ENCODE measurements around the gene REEP1.

REEP1 gene

DNA sequence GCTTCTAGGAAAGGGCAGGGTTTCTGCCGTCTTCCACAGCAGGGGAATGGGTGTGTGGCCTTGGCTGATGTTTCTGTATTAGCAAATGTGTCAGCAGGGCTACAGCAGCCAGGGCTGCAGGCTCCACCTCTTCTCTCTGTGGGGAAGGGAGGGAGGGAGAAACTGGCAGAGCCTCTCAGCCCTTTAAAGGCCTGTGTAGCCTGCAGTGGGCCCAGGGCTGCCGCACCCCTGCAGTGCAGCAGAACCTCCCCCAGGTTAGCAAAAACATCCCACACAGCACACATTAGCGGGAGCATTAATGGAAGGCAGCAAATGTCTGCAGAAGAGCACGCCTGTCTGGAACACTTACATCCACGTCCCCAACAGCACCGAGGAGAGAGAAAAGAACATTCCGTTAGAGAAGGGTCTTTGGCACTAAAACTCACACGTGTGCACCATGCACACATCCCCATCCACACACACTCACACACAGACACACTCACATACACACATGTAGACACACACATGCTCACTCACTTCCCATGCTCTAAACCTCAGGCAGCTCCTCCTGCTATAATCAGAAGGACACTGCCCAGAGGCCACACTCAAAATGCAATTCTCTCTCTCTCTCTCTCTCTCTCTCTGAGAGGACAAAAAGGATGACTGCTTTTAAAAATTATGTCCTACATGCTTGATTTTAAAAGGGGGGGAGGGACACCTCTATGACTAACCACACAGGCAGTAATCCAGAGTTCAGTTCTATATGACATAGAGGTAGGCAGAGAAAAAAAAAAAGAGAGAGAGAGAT is 114.1 kb downstream of the REEP1 start:
- no peak overlapping the region for H3K9ac ChIP-seq (ENCODE audit: insufficient read length, low read depth)
- H3K36me3 ChIP-seq (ENCODE audit: insufficient read depth, insufficient read length, low read length) = no peaks in the 10 kb centered on the region
- DNase-seq (ENCODE audit: low read depth, low spot score) = no peak
- H3K4me1 ChIP-seq (ENCODE audit: insufficient read depth, insufficient read length) = peaks cover 12% of the 10 kb centered on the region
- no peaks in the 10 kb centered on the region for H3K27me3 ChIP-seq (ENCODE audit: insufficient read depth, insufficient read length)
- no peaks in the 10 kb centered on the region for H3K9me3 ChIP-seq (ENCODE audit: insufficient read depth, low read length)
- TF ChIP-seq SUZ12 (IDR thresholded peaks at IDR 0.05; ENCODE audit: extremely low read depth, insufficient read depth, insufficient read length) (no peak), YY1 (IDR thresholded peaks at IDR 0.05; ENCODE audit: insufficient read depth, insufficient read length) (no peak), ZNF274 (IDR thresholded peaks at IDR 0.05; ENCODE audit: low read depth, low read length) (no peak)
- no peak overlapping the region for H3K4me3 ChIP-seq (ENCODE audit: insufficient read length, low read depth)

DNA sequence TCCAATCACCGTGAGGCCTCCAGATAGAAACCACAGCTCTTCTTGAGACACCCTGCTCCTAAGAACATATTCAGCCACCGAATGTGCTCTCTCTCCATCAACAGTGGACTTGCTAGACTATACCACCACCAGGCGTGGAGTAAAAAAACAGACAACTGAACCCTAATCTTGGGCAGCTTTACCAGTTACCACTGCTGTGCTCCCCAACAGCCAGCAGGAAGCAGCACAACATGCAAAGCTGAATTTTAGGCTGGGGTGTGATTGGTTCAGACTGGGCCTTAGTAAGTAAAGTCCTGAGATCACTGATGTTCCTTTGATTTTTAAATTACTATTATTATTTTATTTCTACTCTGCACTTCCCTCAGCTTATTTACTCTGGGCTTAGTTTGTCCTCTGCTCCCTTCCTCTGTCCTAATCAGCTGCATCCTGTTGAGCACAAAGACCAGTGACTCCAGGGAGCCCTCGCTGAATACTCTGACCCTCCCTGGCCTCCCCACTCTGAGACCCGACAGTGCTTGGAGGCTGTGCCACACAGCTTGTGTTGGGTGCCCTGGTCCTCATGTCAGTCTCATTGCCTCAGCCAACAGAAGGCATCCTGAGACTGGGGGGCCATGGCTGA is 116.3 kb downstream of the REEP1 start:
- Histone ChIP-seq H3K4me1 (ENCODE audit: insufficient read depth, insufficient read length) (peaks cover 12% of the 10 kb centered on the region), H3K4me3 (ENCODE audit: insufficient read length, low read depth) (no peak overlapping the region), H3K27me3 (ENCODE audit: insufficient read depth, insufficient read length) (no peaks in the 10 kb centered on the region), H3K9ac (ENCODE audit: insufficient read length, low read depth) (no peak overlapping the region), H3K9me3 (ENCODE audit: insufficient read depth, low read length) (no peaks in the 10 kb centered on the region), H3K36me3 (ENCODE audit: insufficient read depth, insufficient read length, low read length) (no peaks in the 10 kb centered on the region)
- DNase-seq (ENCODE audit: low read depth, low spot score) = peak; percentile 50
- TF ChIP-seq ZNF274 (IDR thresholded peaks at IDR 0.05; ENCODE audit: low read depth, low read length) (no peak), SUZ12 (IDR thresholded peaks at IDR 0.05; ENCODE audit: extremely low read depth, insufficient read depth, insufficient read length) (no peak), YY1 (IDR thresholded peaks at IDR 0.05; ENCODE audit: insufficient read depth, insufficient read length) (no peak)

DNA sequence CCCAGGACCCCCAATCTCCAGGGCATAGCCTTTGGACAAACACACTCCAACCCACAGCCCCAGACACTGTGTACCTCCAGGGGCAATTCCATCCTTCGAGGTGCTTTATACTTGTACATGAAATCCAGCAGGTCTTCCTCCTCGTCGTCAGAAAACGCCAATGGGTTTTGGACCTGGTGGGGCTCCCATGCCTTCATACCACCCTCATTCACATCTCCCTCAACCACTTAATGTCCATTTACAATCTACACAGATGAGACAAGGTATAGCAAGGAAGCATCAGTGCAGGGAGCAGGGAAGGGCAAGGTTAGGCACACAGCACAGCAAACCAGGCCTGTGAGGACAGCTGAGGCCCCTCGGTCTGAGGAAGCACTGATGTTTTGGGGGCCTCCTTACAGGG is 117.5 kb downstream of the REEP1 start:
- H3K4me1 ChIP-seq (ENCODE audit: insufficient read depth, insufficient read length) = peaks cover 12% of the 10 kb centered on the region
- no peak overlapping the region for H3K9ac ChIP-seq (ENCODE audit: insufficient read length, low read depth)
- H3K36me3 ChIP-seq (ENCODE audit: insufficient read depth, insufficient read length, low read length) = no peaks in the 10 kb centered on the region
- H3K27me3 ChIP-seq (ENCODE audit: insufficient read depth, insufficient read length) = no peaks in the 10 kb centered on the region
- TF ChIP-seq SUZ12 (IDR thresholded peaks at IDR 0.05; ENCODE audit: extremely low read depth, insufficient read depth, insufficient read length) (no peak), ZNF274 (IDR thresholded peaks at IDR 0.05; ENCODE audit: low read depth, low read length) (no peak), YY1 (IDR thresholded peaks at IDR 0.05; ENCODE audit: insufficient read depth, insufficient read length) (no peak)
- no peak overlapping the region for H3K4me3 ChIP-seq (ENCODE audit: insufficient read length, low read depth)
- H3K9me3 ChIP-seq (ENCODE audit: insufficient read depth, low read length) = no peaks in the 10 kb centered on the region
- DNase-seq (ENCODE audit: low read depth, low spot score) = no peak

DNA sequence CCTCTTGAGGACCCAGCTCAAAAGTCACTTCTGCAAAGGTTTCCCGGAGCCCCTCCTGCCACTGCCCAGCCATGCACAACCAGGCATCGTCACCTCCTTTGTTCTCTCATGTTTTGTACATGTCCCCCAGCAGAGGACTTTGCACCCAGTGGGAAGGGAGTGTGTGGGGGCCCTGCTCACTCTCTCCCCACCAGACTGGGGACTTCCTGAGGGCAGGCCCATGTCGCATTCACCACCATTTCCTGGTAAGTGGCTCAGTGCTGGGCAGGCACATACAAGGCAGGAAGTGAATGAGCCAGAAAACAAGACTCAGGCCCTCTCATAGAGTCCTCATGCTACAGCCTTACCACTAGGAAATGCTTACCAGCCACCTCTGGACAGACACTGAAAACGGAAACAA is 119.3 kb downstream of the REEP1 start:
- Histone ChIP-seq H3K27me3 (ENCODE audit: insufficient read depth, insufficient read length) (no peaks in the 10 kb centered on the region), H3K4me3 (ENCODE audit: insufficient read length, low read depth) (no peak overlapping the region), H3K9ac (ENCODE audit: insufficient read length, low read depth) (no peak overlapping the region), H3K36me3 (ENCODE audit: insufficient read depth, insufficient read length, low read length) (peaks cover 6% of the 10 kb centered on the region), H3K4me1 (ENCODE audit: insufficient read depth, insufficient read length) (peaks cover 7% of the 10 kb centered on the region), H3K9me3 (ENCODE audit: insufficient read depth, low read length) (no peaks in the 10 kb centered on the region)
- DNase-seq (ENCODE audit: low read depth, low spot score) = no peak
- TF ChIP-seq SUZ12 (IDR thresholded peaks at IDR 0.05; ENCODE audit: extremely low read depth, insufficient read depth, insufficient read length) (no peak), ZNF274 (IDR thresholded peaks at IDR 0.05; ENCODE audit: low read depth, low read length) (no peak), YY1 (IDR thresholded peaks at IDR 0.05; ENCODE audit: insufficient read depth, insufficient read length) (no peak)

DNA sequence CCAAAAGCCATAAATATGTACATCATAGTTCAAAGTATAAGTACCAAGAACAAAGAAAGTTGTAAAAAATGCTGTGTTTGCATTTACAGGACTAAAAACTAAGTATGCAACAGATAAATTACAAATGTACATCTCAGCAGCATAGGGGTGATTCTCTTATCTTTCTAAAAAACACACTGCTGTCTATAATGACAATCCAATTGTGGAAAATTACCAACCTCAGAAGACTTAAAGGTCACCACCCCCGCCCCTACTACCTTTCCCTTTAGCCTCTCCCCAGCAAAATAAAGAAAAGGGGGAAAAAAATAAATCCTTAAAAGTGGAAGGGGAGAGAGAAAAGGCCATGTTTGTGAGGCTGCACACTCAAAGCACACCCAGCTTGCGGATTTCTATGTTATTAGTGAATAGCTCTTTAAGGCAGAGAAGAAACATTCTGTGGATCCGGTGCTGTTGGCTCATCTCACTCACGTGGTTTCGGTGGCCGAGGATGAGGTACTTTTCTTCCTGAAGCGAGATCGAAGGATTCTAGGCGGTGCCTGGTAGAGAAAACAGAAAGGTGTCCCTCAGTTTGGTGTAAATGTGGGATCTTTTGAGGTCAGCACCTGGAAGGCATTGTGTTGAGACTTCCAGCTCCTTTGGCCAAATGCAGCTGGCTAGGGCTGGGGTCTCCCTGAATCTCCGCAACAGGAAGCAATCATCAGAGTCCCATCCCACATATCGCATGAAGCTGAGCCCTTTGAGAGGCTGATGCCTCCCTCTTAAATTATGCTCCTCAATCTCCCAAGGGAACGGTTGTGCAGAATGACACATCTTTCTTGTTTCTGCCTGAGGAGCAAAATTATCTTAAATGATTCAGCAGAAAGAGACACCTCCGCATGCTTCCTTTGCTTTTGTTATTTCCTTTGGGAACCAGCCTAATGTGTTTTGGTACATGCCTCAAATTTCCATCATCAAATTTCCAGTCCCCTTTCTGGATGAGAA is 120.6 kb downstream of the REEP1 start:
- DNase-seq (ENCODE audit: low read depth, low spot score) = no peak
- H3K36me3 ChIP-seq (ENCODE audit: insufficient read depth, insufficient read length, low read length) = peaks cover 17% of the 10 kb centered on the region
- no peak overlapping the region for H3K9ac ChIP-seq (ENCODE audit: insufficient read length, low read depth)
- H3K9me3 ChIP-seq (ENCODE audit: insufficient read depth, low read length) = no peaks in the 10 kb centered on the region
- no peak for TF ChIP-seq ZNF274 (IDR thresholded peaks at IDR 0.05; ENCODE audit: low read depth, low read length)
- TF ChIP-seq SUZ12 (IDR thresholded peaks at IDR 0.05; ENCODE audit: extremely low read depth, insufficient read depth, insufficient read length) = no peak
- TF ChIP-seq YY1 (IDR thresholded peaks at IDR 0.05; ENCODE audit: insufficient read depth, insufficient read length) = no peak
- H3K4me3 ChIP-seq (ENCODE audit: insufficient read length, low read depth) = no peak overlapping the region
- H3K27me3 ChIP-seq (ENCODE audit: insufficient read depth, insufficient read length) = no peaks in the 10 kb centered on the region
- peaks cover 4% of the 10 kb centered on the region for H3K4me1 ChIP-seq (ENCODE audit: insufficient read depth, insufficient read length)

DNA sequence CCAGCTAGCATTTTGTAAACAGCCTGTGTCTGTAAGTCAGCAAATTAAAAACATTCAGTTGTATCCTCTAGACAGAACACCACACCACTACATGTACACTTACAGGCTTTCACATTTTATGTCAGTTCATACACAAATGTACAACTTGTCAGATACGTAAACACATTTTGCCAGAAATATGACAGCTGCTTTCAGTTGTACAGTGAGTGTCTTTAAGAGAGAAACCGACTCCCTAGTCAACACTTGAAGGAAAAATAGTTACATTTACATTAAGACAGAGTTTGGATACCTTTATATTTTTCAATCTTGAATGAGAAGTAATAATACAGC is 123.0 kb downstream of the REEP1 start:
- H3K4me3 ChIP-seq (ENCODE audit: insufficient read length, low read depth) = no peak overlapping the region
- H3K9me3 ChIP-seq (ENCODE audit: insufficient read depth, low read length) = no peaks in the 10 kb centered on the region
- peaks cover 37% of the 10 kb centered on the region for H3K36me3 ChIP-seq (ENCODE audit: insufficient read depth, insufficient read length, low read length)
- no peaks in the 10 kb centered on the region for H3K27me3 ChIP-seq (ENCODE audit: insufficient read depth, insufficient read length)
- H3K4me1 ChIP-seq (ENCODE audit: insufficient read depth, insufficient read length) = no peaks in the 10 kb centered on the region
- no peak for DNase-seq (ENCODE audit: low read depth, low spot score)
- TF ChIP-seq YY1 (IDR thresholded peaks at IDR 0.05; ENCODE audit: insufficient read depth, insufficient read length) = no peak
- no peak for TF ChIP-seq ZNF274 (IDR thresholded peaks at IDR 0.05; ENCODE audit: low read depth, low read length)
- TF ChIP-seq SUZ12 (IDR thresholded peaks at IDR 0.05; ENCODE audit: extremely low read depth, insufficient read depth, insufficient read length) = no peak
- no peak overlapping the region for H3K9ac ChIP-seq (ENCODE audit: insufficient read length, low read depth)
